ENCODE measurements around the gene ESF1.
"Not testable (repeated sequence)": the region's sequence is repeated elsewhere in the genome, so short reads cannot be mapped to it uniquely, and the experiment has no call there.

Gene ESF1

DNA sequence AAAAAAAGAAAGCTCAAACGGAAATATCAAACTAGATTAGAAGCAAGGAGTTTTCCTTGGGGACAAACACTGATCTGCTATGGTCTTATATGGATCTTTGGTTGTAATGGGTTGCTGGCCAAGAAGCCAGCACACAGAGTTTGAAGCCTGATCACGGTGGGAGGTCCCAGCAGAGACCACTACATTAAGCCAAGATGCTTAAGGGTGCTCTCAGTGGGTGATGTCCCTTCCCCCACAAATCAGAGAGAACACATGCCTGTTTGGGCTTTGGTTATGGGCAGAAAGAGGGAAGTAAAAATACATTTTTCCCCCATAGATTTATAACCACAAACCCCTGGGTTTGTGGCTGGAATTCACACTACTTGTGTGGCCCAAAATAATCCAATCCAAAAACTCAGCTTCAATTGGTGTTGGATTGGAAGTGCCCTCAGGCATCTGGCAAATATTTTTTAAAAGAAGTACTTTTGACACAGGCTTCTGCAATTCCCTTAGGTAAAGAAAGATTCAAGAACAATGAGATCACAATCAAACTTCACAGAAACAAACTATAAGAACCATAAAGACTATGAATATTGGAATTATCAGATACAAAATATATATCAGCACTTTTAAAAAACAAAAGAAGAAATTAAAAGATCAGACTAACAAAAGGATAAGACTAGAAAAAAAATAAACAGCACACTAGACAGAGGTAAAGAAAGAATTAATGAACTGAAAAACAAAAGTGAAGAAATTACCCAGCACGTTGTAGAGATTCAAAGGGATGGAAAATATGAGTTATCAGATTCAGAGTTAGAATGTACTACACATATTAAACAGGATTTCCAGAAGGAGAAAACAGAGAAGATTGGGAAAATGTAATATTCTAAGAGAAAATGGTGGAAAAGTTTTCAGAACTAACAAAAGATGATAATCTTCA lies 44.7 kb downstream of the ESF1 start:
- no peak for DNase-seq (ENCODE audit: low read depth in 4 of 4, low spot score in 1 of 4)

DNA sequence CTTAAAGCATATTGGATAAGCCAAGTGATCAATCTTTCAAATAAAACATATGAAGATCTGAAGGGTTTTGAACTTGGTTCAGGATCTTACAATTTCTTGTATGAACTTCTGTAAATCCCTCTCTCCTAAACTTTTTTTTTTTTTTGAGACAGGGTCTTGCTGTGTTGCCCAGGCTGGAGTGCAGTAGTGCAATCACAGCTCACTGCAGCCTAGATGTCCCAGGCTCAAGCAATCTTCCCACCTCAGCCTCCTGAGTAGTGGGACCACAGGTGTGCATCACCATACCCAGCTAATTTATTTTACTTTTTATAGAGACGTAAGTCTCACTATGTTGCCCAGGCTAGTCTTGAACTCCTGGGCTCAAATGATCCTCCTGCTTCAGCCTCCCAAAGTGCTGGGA lies 46.5 kb downstream of the ESF1 start:
- not testable (repeated sequence) for DNase-seq (ENCODE audit: low read depth in 4 of 4, low spot score in 1 of 4)

DNA sequence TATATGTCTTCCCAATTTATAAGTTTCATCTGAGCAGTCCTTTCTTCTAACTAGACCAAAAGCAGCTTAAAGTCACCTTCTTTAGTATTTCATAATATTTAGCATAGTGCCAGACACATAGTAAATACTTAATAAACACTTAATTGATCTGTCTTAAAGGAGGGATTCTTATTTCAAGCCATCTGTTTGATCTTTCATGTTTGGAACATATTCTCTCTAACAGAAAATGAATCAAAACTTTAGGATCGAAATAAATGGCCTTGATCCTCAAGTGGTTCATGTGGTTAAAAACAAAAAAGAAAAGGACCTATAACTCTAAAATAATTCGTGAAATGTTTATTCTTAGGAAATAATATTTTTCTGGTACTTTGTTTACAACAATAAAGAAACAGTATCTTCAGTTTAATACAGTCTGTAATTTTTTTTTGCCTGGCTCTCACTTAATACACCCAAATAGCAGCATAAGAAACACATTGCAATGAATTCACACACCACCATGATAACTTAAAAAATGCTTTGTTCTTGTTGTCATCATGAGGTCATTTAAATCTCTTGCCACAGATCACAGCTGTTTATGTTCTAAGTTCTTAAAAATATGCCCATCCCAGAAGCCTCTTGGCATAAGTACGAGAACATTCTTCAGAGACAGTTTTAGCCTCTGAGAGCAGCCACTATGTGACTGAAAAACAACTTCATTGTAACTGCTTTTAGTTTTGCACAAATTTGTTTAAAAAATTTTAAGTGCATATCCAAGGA lies 48.1 kb downstream of the ESF1 start:
- DNase-seq (ENCODE audit: low read depth in 4 of 4, low spot score in 1 of 4): no peak

DNA sequence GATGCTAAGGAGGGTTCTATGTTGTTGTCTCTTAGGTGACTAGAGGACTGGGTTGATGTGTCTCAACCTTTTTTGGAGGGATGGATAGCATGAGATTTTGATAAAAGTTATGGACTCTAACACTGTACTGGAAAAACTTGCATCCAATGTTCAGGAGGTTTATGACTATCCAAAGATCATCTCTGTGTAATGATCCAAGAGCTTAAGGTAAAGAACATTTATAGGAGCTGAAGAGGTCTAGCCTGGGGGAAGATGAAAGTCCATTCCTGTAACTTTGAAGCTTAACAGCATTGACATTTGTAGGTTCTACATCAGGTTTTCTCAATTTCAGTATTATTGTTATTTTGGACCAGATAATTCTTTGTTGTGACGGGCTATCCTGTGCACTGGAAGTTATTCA lies 48.9 kb downstream of the ESF1 start:
- no peak for DNase-seq (ENCODE audit: low read depth in 4 of 4, low spot score in 1 of 4)

DNA sequence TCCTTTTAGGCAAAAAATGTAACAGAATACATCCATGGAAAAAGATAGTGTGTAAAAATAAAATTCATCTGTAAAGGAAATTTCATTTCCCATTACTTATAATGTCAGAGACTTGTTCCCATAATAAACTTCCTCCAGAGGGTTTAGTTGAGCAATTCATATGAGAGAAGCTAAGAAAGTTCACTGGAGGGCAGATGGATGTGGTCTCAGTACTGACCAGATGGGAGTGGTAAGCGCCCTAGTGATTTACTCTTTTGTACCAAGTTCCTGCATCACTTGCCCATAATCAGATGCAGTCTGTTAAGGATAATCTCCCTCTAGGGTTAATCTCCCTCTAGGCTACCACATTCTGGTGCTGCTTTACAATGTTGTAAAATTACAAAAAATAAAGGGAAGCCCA lies 61.7 kb downstream of the ESF1 start:
- DNase-seq (ENCODE audit: low read depth in 4 of 4, low spot score in 1 of 4): no peak

DNA sequence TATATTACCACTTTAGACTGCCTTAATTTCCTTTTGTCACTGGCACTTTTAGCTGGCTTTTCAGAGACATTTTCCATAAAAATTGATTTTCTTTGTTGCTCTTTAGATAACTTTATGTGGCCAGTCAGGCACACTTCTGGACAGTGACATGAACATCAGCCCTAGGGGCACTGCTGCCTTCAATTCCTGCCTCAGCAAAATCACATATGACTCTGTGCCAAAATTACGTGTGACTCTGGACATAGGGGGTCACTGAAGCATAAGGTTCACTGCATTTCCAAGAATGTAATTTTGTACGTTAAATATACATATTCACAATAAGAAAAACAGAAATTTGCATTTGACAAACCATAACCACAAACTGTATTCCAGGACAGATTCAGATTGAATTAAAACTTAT lies 66.5 kb downstream of the ESF1 start:
- DNase-seq (ENCODE audit: low read depth in 4 of 4, low spot score in 1 of 4): no peak

DNA sequence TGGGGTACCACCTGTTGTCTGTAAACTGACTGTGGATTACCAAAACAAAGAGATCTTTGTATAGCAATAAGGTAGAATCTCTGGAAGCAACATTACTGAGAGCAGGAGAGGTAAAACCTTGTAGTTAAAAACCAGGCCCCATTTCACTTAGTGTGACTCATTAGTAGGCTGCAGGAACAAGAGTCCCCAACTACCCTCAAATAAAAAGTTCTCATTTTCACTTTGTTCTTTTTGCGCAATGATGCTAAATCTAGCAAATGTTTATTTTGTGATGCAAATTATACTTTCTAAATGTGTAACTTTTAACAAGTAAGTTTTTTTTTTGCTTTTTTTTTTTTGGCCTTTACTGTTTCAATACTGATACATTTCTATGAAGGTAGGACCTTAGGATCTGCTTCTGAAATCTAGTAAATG lies 67.1 kb downstream of the ESF1 start:
- DNase-seq (ENCODE audit: low read depth in 4 of 4, low spot score in 1 of 4): no peak

DNA sequence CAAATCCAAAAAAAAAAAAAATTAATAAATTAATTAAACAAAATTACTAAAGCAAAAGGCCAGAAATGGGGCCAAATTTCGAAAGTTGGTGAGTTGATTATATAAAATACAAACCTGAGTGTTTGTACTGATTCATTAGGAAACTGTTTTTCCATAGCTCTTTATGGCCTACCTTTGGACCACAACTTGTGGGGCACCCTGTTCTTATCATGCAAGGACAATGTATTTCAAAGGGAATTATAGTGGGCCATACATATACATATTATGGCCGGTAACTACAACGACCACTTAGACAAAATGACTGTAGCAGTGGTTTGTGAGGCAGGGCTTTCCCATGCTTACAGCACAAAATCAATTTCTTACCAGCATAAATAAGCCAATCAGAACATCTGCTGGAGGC lies 69.5 kb downstream of the ESF1 start:
- no peak for DNase-seq (ENCODE audit: low read depth in 4 of 4, low spot score in 1 of 4)

DNA sequence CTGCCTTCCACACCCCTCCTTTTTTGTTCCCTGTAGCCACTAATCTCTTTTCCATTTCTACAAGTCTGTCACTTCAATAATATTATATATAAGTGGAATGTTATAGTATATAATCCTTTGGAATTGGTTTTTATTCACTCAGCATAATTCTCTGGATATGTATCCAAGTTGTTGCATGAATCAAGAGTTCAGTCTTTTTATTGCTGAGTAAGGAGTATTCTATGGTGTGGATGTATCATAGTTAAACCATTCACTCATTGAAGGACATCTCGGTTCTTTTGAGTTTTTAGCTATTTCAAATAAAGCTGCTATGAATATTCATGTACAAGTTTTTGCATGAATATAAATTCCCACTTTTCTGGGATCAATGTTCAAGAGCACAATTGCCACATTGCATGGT lies 76.5 kb downstream of the ESF1 start:
- no peak for DNase-seq (ENCODE audit: low read depth in 4 of 4, low spot score in 1 of 4)

DNA sequence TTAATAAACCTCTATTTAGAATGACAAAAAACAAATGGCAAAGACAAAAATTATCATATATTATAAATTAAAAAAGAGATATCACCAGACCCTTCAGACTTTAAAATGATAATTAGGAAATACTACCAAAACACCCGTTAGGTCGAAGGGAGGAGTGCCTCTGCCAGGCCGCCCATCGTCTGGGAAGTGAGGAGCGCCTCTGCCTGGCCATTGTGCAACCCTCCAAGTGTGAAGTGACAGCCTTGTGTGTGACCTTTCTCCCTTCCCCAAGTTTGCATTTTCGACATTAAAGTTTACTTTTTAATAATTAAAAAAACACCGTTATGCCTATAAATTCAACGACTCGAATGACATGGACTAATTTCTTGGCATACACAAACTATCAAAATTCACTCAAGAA lies 81.5 kb downstream of the ESF1 start:
- no peak for DNase-seq (ENCODE audit: low read depth in 4 of 4, low spot score in 1 of 4)

DNA sequence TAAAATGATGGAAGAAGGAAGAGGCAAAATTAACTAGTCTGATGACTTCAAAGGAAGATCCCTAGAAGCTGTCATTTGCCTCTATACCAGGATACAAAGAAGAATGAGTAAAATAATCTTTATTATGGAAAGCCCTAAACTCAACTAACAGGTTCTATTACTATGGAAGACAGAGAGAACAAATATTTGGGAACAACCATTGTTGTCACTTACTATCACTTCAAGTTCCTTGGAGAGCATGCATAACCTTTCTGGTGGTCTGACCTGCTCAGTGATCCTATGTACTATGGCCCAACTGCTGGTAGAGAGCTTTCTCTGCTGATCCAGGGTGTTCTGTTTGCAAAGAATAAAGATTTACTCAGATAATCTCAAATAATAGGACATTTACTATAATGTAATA lies 83.2 kb downstream of the ESF1 start:
- DNase-seq (ENCODE audit: low read depth in 4 of 4, low spot score in 1 of 4): no peak

DNA sequence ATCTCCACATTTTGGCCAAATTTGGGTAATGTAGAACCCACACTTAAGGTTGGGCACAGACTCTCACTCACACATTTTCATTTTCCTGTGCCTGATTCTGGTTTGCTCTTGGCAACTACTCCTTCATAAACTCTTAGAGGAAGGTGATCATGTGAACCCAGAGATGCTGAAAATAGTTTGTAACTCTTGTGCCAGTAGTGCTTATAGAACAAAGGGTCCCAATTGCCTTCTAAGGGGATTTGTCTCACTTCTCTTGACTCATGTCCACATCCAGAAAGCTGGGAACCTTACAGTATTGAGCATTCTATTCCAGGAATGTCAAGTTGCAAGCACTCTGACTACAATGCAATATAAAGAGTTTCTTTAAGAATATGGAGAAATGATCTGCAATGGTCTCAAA lies 84.0 kb downstream of the ESF1 start:
- DNase-seq (ENCODE audit: low read depth in 4 of 4, low spot score in 1 of 4): no peak

DNA sequence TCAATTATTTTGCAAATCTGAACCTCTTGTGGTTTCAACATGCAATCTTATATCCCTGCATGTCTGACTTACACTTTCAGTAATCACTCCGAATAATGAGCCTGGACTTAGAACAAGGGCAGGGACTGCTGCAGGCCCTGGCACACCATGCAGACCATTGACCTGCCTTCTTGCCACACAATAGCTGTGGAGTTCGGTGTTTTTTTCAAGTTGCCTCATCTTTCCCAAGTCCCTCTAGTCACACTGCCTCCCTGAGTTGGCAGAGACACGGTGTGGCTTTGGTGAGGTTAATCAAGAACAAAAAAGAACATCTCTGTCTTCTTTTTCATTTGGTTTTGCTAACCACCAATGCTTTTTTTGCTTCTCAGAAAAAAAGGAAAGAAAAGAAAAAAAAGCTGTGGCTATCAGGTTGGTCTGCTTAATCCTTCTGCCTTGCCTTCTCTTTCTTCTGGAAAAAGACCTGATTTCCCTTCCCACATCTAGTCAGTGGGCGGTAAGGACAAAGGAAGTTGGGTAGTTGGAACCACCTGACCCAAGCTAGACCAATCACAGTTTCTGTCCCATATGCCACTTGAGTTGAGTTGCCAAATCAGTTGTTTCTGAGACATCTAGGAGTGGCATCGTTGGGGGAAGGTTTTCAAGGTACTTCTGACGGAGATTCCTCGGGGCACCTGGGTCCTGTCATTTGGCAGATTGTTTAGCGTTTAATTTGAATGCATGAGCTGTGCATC lies 90.1 kb downstream of the ESF1 start:
- no peak for DNase-seq (ENCODE audit: low read depth in 4 of 4, low spot score in 1 of 4)

DNA sequence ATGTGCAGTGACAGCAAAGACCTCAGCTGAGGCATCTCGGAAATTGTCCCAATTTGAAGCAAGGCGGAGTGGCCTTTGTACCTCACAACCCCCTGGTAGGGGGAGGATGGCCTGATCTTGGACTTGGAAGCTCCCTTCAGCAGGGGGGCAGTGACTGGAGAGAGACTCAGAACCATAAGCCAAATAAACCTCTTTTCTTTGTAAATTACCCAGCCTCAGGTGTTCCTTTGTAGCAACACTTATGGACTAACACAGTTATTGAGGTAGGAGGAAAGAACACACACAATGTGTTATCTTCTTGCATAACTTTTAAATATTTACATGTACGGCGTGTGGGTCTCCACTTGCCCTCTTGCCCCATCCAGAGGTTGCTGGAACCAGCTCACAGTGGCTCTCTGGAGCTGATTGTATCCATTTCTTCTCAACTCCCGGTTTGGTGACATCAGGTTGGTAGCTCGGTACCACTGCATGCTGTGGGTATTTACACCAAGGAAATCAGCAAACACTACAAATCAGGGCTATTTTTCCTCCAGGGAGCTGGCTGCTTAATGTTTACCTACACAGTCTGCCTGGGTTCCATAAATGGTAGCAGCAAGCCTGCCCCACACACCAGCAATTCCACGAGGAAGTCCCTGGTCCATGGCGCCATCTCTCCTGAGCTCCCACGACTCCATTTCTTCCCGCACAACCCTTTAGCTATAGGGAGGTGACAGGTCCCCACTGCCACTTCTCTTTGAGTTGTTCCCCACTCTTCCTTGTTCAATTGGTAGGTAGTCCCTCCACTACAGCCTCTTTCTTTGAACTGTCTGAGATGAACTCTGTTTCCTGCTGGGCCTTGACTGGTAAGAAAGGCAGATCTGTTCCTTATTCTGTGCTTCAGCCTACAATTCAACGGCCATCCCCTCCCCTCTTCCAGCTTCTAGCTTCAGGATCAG lies 91.7 kb downstream of the ESF1 start:
- DNase-seq (ENCODE audit: low read depth in 4 of 4, low spot score in 1 of 4): no peak

DNA sequence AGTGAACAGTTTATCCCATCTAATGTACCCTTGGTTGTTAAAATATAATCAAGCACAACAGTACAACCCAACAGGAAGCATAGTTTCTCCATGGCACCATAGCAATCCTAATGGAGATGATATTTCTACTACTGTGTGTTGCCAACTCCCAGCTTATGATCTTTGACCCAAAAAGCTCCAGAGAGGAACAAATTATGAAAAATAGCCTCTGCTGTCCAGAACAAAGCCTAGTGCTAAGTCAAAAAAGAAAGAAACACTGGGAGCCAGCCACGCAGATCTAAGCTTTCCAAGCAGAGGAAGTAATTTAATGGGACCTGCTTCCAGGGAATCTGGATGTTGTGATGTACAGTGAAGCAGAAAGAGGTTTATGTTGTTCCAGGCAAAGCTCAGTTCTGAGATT lies 93.8 kb downstream of the ESF1 start:
- no peak for DNase-seq (ENCODE audit: low read depth in 4 of 4, low spot score in 1 of 4)

DNA sequence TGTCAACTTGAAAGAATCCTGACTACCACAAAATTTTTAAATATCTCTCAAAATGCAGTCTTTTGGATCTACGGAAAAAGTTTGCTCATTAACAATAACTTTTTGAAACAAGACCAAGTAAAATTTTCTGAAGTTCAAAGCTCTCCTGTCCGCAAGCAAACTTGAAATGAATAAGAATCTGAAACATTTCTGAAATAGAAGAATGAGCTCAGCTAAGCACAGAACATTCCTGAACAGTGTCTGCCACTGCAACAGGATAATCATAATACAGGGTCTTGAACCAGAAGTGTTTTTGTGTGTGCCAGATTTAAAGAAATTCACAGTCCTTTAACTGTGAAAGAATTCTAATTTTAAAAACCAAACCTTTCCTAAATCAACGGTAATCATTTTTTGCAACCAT lies 96.9 kb downstream of the ESF1 start:
- no peak for DNase-seq (ENCODE audit: low read depth in 4 of 4, low spot score in 1 of 4)

DNA sequence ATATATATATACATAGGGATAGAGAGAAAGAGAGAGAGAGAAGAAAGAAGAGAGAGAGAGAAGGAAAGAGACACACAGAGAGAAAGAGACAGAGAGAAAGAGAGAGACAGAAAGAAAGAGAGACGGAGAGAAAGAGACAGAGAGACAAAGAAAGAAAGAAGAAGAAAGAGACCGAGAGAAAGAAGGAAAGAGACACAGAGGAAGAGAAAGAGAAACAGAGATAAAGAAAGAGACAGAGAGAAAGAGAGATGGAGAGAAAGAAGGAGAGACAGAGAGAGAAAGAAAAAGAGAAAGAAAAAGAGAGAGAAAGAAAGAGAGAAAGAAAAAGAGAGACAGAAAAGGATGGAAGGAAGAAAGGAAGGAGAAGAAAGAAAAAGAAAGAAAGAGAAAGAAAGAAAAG lies 99.1 kb downstream of the ESF1 start:
- DNase-seq (ENCODE audit: low read depth in 4 of 4, low spot score in 1 of 4): no peak

DNA sequence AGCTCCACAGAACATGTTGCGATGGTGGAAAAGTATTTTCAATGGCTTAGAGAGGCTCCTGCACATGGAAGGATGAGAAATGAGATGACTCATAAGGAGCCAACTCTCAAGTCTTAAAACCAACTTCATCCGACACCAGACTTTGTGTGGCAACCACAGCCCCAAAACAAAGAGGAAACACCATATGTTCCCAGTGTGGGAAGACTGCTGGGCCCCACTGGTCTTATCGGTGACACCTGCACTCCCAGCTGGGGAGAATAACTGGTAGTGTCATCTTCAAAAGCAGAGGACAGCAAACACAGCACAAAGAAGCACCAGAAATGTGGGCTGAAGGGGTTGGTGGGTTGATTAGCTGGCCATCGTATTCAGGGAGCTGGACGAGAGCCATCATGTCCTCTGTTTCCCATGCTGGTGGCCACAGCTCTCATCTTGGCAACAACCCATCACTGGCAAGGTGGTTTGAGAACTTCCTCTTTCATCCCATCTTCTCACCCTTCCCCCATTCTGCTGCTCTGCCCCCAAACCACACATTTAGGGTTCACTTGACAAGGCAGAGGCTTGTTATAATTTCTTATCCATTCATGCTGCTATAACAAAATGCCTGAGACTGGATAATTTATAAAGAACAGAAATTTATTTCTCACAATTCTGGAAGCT lies 100.0 kb downstream of the ESF1 start:
- no peak for DNase-seq (ENCODE audit: low read depth in 4 of 4, low spot score in 1 of 4)

DNA sequence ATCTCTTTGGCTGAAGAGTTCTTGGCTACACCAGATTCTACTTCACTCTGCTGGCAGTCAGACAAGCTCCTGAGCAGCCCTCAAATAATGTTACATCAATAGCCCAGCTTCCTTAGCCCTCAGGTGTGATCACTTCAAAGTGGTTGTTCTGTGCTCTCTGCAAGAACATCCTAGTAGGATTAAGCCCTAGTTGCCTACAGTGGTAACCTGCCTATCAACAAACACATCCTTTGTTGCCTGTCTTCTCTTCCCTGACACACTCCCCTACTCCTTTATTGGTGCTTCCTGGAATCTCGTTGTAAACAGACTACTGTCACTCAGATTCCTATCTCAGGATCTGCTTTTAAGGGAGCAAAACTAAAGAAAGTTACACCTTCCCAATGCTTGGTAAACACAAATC lies 100.9 kb downstream of the ESF1 start:
- no peak for DNase-seq (ENCODE audit: low read depth in 4 of 4, low spot score in 1 of 4)
